Endothelial cell of hepatic sinusoid (primary cell): Measurements from ENCODE around the gene SPOCD1.

Experiments used
- in situ Hi-C: cut with HindIII; loops from 2 replicates; pipeline ENCODE4 v1.10.0; 2017; ENCODE audit warnings: low sequenced_read_pairs

SPOCD1 gene

DNA sequence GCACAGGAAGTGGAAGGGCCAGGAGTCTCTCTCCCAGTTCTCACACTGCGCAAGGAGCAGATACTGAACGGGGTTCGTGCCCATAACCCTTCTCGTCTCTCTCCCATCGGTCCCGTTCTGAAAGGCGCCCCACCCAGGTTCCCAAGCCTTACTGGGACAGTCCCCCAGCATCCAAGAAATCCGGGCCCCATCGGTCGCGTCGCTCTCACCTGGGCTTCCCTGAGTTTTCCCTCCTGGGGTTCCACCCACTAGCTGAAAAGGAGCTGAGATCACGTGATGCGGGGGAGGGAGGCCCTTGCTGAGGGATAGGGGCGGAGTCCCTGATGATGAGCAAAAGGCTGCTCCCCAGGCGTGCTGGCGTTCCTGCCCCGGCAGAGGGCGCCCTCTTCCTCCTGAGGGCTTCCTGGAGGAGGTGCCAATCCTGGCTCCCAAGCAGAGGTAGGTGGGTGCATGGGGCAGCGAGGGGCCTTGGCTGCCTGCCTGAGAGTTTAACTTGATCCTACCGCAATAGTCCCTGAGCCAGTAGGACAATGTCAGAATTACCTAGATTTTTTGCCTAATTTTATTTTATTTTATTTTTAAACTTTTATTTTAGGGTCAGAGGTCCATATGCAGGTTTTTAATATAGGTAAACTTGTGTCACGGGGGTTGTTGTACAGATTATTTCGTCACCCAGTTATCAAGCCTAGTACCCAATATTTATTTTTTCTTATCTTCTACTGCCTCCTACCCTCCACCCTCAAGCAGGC lies at the start of gene SPOCD1:
SPOCD1 (minus strand) TSS at position 271 of the 749 bp plus-strand sequence. CDS start 689 bp downstream, outside the sequence.
- in situ Hi-C loops, result loop anchor here (25.0 kb wide), 1 partner anchor 171 kb away; no protein-coding TSS in a partner anchor

DNA sequence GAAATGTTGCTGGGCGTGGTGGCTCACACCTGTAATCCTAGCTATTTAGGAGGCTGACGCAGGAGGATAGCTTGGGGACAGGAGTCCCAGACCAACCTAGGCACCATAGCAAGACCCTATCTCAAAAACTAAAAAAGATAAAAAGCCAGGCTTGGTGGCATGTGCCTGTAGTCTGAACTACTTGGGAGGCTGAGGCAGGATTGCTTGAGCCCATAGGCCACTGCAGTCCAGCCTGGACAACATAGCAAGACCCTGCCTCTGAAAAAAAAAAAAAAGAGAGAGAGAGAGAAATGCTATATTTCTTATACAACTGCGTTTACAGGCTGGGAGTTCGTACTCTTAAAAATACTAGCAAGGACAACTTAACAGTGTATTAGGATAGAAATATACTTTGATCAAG lies 46.2 kb upstream of the SPOCD1 start:
- in situ Hi-C loops, result no loop called here

DNA sequence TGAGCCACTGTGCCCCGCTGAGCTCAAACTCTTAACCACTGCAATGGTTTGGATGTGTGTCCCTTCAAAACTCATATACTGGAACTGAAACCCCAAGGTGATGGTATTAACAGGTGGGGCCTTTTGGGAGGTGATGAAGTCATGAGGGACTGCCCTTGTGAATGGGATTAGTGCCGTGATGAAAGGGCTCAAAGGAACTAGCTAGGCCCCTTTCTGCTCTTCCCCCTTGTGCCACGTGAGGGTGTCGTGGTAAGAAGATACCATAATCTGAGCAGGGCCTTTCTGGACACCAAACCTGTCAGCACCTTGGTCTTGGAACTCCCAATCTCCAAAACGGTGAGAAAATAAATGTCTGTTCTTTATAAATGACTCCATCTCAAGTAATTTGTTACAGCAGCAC lies 45.5 kb upstream of the SPOCD1 start:
- in situ Hi-C loops, result no loop called here

DNA sequence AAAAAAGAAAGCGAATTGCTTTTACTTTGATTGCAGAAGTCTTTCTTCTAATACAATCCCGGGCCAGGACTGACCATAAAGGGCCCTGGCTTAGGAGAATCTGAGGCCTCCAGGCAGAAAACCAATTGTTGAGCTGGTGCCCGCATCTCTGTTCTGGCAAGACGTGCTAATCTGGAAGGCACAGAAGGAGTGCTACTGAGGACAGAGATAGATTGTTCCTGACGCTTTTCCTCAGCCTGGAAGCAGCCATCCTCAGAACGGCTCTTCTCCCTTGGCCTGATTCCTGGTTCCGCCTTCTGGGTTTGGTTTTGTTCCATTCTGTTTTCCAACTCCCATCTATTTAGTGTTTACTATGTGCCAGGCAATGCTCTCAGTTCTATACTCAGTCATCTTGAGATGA lies 44.8 kb upstream of the SPOCD1 start:
- in situ Hi-C loops, result no loop called here

DNA sequence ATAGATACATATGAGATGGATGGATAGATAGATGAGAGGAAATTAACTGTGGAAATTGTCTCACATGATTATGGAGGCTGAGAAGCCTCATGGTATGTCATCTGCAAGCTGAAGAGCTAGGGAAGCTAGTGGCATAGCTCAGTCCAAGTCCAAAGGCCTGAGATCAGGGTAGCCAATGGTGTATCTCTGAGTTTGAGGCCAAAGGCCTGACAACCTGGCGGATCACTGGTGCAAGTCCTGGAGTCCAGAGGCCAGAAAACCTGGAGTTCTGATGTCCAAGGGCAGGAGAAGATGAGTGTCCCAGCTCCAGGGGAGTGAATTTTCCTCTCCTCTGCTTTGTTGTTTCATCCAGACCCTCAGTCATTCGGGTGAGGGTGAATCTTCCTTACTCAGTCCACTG lies 43.9 kb upstream of the SPOCD1 start:
- in situ Hi-C loops, result no loop called here

DNA sequence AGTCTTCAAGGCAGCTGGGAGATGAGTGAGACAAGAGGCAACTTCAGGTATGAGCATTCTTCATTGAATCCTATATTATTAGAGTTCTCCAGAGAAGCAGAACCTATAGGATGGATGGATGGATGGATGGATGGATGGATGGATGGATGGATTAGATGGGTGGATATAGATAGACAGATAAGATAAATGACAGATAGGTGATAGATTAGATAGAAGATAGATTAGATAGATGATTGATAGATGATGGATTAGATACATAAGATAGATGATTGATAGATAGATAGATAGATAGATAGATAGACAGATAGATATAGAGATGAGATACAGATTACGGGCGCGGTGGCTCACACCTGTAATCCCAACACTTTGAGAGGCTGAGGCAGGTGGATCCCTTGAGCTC lies 43.2 kb upstream of the SPOCD1 start:
- in situ Hi-C loops, result no loop called here

DNA sequence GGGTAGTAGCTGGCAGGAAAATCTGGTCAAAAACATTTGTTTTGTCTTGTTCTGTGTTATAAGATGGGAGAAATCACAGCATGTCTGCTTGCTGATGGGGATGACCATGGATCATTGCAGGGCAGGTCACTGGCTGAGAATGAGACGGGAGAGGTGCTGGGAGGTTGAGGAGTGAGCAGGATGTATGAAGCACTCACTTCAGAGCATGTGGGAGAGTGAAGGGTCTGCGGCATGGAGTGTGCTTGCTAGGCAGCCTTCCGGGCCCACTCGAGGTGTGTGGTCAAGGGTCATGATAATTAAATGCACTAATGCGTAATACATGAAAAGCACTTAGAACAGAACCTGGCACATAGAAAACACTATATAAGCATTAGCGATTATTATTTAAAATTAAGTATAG lies 42.0 kb upstream of the SPOCD1 start:
- in situ Hi-C loops, result no loop called here

DNA sequence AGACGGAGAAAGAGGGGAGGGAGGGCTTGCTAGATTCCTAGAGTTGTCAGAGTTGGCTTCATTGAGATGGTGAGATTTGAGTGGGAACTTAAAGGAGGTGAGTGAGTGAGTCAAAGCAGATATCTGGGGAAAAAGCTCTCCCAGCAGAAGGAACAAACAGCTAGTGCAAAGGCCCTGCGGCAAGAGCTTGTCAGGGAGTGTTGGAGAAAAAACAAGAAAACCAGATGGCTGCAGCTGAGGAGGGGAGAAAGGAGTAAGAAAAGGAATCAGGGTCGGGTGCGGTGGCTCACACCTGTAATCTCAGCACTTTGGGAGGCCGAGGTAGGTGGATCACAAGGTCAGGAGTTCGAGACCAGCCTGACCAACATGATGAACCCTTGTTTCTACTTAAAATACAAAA lies 40.3 kb upstream of the SPOCD1 start:
- in situ Hi-C loops, result no loop called here

DNA sequence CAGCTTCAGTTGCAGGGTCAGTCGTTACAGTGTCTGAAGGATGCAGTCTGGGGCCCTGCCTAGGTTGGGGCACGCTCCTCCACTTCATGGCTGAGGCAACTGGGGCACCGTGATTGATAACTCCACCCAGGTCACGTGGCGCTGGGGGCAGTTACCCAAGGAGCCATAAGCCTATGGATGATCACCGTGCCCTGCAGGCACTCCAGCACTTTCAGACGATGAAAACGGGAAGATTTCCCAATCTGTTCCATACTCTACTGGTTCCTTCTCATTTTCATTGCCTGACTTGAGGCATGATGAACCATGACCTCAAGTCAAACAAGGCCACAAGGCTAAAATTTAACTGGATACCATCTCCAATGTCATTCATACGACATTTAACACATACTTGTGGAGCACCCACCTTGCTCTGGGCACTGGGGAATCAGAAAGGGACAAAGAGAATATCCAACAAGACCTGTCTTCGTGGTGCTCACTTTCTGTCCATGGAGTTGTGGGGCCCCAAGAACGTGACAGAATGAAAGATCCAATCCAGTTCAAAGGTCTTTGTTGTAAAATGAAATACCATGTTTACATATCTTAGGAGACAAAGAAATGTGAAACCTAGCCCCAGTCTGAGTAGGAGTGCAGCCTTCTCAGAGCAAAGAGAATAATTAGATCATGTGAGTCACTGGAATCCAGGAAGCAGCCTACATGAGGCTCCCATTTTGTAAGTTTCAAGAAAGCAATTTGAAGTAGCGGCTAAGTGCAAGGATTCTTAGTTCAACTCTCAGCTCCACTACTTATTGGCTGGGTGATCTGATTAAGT lies 39.4 kb upstream of the SPOCD1 start:
- in situ Hi-C loops, result no loop called here

DNA sequence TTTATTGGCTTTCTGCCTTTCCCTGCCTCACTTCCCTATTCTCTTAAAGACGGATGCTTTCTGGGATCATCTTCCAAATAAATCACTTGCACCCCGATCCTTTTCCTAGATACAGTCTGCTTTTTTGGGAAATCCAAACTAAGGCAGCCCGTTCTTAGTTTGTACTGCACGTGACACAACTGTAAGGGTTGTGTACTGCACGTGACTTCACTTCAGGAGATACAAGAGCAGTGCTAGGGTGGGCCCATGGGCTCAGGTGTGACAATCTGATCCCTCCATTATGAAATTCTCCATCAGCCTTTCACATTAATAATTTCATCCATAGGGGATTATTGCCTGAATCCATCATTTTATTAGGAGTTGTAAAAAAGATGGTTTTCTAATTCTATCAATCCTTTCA lies 33.8 kb upstream of the SPOCD1 start:
- in situ Hi-C loops, result no loop called here

DNA sequence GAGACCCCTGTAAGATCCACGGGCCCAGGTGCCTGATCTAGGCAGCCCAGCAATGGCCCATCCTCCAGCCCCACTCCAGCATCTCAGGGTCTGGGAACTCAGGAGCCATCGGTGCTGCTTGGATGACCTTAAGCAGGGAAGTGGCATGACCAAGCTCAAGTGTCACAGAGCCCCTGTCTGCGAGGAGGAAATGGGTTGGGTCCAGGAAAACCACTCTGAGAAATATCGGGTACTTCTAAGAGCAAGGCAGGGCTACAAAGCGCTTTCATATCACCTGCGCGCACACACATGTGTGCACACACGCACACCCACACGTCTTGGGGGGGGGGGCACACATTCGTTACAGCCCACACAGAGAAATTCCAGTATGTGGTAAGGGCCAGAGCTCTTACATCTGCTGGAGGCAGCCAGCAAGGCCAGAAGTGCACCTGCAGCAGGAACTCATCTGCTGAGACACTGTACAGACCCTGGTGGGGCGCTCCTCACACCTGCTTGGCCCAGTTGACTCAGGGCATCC lies 32.6 kb upstream of the SPOCD1 start:
- in situ Hi-C loops, result no loop called here

DNA sequence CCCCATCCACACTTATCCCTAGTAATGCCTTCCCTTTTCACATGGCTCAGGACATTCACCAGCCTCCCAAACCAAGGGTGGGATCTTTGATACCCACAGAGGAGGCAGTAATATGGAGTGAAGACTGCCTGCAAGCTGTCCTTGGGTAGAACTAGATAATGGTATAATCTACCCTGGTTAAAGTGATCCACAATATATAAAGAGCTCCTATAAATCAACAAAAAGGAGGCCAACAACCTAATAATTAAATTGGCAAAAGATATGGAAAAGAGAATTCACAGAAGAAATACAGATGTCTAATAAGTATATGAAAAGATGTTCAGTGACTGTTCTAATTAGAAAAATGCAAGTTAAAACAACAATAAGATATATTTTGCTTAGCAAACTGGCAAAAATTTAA lies 30.7 kb upstream of the SPOCD1 start:
- in situ Hi-C loops, result no loop called here

DNA sequence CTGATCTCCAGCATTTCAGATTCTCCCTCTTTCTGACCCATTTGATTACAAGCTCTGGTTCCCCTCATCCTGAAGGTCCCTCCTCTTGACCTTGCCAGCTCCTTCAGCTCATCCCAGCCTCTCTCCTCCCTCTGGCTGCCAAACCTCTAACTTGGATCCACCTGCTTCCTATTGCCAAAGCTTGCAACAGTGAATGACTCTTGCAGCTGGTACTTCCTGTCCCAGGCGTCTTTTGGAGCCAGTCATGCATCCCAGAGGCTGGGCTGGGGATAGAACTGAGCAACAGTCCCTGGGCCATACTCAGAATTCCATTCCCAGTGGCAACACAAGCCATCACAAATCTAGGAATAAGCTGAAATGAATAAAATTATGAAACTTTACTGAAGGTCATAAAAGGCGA lies 27.7 kb upstream of the SPOCD1 start:
- in situ Hi-C loops, result no loop called here

DNA sequence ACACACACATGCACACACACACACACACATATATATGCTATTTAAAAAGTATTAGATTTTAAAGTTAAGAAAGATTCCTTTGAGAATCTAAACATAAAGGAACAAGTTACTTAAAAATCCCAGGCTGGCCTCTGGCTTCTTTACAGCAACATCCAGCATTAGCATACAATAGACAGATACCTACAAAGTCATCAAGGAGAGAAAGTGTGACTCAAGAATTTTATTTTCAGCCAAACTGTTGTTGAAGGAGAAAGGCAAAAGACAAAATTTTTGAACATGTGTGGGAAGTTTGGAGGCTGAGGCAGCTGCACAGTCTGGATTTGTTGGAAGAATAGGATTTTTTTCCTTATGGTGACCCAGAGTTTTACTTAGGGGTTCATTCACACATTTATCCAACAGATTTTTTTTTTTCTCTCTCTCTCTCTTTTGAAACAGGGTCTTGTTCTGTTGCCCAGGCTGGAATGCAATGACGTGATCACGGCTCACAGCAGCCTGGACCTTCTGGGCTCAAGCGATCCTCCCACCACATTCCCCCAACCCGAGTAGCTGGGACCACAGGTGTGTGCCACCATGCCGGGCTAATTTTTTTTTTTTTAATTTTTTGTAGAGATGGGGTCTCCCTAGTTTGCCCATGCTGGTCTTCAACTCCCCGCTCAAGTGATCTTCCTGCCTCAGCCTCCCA lies 24.0 kb upstream of the SPOCD1 start:
- in situ Hi-C loops, result no loop called here

DNA sequence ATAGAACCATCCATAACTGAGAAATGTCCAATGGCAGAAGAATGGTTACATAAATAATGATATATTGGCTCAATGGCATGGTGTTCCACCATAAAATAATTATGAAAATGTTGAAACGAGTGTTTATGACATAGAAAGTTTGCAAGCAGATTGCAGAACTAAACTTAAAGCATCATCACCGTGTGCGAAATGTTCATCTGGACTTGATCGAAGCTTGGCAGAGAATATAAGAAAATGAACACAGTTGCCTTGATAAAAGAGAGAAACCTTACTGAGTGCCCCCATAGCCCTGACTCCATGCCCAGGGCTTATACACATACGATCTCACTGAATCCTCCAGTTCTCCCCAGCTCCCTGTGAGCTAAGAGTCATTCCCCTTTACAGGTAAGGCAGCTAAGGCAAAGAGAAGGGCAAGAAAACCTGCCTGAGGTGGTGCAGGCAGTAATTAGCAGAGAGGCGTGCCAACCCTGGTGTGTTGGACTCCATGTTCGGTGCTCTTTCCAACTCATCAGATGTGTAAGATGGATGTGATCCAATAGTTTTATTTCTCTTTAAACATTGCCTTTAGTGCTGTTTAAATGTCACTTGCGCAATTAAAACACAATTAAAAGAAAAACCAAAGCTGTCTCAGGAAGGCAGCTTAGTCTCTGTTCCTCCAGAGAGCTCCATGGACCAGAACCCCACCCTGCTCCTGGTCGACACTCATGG lies 21.8 kb upstream of the SPOCD1 start:
- in situ Hi-C loops, result no loop called here

DNA sequence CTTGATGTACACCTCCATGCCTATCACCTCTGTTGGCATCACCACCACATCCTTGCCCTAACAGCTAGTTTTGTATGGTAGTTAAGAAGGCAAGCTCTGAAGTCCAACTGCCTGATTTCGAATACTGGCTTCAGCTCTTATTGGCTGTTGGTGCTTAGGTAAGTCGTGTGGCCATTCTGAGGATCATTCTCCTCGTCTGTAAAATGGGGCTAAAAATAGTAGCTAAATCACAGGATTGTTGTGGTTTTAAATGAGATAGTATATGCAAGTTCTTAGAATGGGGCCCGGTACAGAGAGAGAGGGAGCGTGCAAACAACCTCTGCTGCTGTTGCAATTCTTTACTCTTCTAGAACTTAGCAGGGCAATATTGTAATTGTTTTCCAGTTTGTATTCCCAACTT lies 20.8 kb upstream of the SPOCD1 start:
- in situ Hi-C loops, result no loop called here

DNA sequence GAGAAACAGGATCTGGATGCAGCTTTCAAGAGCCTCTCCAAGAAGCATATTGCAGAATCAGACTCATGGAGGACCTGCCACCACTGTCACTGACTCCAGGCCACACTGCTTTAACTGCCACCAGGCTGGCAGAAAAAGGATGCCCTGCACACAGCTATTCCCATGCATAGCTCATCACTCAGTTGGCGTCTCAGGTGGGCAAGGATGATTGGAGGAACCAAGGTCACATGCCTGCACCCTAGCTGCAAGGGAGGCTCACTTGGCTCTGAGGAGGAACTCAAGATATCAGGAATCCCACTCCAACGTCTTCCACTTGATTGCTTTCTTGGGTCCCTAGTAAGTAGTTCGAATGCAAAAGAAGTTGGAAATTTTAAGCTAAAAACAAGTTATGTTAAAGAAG lies 19.6 kb upstream of the SPOCD1 start:
- in situ Hi-C loops, result no loop called here

DNA sequence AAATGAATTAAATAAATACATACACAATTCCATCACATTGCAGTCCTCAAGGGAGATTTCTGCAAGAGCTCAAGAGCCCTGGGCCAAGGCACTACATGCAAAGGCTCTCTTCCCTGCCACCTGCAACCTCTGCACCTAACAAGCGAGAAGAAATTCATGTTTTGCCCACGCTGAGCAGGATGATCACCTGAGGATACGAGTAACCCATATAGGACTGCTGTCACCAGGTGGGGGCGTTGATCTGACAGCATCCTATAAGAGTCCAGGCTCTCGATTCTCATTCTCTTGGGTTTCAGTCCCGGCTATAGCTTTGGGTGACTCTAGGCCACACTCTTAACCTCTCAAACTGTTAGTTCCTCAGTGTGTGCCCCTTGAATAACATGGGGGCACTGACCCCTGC lies 18.7 kb upstream of the SPOCD1 start:
- in situ Hi-C loops, result no loop called here

DNA sequence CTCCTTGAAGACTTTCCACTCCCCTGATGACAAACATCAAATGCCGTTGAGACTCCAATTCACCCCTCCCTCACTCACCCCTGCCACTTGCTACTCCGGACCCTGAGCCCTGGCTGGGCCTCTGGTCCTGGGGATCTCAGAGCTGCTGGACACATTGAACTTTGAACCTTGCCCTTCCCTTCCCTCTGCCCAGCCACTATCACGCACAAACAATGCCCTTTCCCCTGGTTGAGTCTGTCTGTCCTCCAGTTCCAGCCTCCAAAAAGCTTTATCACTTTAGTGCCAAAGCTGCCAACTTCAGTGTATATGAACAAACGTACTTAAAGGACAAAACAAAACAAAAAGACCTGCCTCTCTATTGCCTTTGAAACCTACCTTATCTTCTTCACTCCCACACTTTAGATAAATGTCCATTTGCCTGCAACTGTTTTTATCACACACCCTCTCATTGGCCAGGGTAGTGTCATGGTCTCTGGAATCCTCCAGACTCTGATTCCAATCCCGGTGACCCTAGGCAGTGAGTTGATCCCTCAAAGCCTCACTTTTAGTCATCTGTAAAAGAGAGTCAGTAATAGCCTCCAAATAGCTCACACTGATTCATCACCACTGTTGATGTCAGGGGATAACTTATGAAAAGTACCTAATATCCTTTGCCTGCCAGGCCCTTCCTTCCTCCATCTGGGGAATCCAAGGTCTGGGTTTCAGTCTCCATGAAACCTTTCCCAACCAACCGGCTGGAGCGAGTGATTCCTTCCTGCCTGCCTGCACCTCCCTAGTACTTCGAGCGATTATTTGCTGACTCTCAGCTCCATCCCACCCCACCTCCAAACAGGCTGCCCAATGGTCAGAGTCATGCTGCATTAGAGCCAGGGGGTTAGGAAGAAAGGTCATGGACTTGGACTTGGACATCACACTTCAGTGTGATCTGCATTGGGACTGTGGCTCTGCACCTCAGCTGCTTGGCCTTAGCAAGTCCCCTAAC lies 15.9 kb upstream of the SPOCD1 start:
- in situ Hi-C loops, result no loop called here

DNA sequence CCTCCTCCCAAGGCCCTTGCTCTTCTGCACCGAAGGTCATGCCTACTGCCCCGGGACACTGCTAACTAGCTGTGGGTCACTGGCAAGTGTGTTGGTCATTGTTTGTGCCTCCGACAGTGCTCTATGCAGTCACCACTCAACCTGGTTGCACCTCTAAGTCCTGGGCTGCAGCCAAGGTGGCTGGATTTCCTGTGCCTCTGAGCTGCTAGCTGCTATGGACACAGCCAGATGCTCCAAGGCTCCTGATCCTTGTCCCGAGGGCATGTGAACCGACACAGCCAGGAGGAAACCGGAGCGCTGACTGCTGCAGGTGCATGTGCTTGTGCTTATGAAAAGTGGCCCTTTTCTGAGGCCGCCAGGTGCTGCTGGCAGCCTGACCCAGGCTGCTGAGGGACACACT lies 14.7 kb upstream of the SPOCD1 start:
- in situ Hi-C loops, result no loop called here
